Tibial nerve (tissue), 4 donors: Measurements from ENCODE around the gene TMEM62.

Source experiments
- EP300 ChIP-seq, 2 donors: sonication (generic); formaldehyde crosslinking; IDR thresholded peaks; one replicate each; pipeline ENCODE4 v1.6.1; 2017; ENCODE audit warnings: antibody characterized with exemption in 2 of 2, mild to moderate bottlenecking in 1 of 2
- TF ChIP-seq, protein P1 (sequence below), 5 experiments: fragments of 200-600 bp in 3 of 5; fragments of 450-650 bp in 2 of 5; sonication (generic) in 3 of 5; IDR thresholded peaks; one replicate each; pipeline ENCODE4 v1.5.1; 2016 to 2019; ENCODE audit warnings: antibody characterized with exemption in 5 of 5, mild to moderate bottlenecking in 3 of 5, moderate library complexity in 2 of 5

DNA sequence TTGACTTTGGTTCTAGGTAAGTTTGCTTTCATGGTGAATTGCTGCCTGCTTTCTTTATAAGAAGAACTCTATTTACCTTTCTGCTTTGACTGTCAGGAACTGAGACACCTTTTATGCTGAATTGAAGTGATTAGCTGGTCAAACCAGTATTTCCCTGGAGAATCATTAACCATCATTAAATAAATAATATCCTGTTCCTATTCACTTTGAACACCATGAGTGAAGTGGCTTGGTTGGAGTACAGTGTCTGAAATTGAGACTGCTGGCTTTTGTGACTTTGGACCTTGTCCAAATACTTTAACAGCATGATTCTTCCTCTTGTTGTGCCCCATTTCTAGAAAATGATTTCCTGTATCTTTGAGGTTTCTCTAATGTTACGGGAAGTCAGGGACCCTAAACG is 5.6 kb upstream of the TMEM62 start:
- TF ChIP-seq, protein P1, sequence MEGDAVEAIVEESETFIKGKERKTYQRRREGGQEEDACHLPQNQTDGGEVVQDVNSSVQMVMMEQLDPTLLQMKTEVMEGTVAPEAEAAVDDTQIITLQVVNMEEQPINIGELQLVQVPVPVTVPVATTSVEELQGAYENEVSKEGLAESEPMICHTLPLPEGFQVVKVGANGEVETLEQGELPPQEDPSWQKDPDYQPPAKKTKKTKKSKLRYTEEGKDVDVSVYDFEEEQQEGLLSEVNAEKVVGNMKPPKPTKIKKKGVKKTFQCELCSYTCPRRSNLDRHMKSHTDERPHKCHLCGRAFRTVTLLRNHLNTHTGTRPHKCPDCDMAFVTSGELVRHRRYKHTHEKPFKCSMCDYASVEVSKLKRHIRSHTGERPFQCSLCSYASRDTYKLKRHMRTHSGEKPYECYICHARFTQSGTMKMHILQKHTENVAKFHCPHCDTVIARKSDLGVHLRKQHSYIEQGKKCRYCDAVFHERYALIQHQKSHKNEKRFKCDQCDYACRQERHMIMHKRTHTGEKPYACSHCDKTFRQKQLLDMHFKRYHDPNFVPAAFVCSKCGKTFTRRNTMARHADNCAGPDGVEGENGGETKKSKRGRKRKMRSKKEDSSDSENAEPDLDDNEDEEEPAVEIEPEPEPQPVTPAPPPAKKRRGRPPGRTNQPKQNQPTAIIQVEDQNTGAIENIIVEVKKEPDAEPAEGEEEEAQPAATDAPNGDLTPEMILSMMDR (IDR thresholded peaks at IDR 0.05) = no peak
- no peak for TF ChIP-seq EP300 (IDR thresholded peaks at IDR 0.05)
